ENCODE data around the gene GPR143.

GRCh38 chrX:9786798-9787635, 21.4 kb upstream of the GPR143 start:
- TF ChIP-seq, protein P1, sequence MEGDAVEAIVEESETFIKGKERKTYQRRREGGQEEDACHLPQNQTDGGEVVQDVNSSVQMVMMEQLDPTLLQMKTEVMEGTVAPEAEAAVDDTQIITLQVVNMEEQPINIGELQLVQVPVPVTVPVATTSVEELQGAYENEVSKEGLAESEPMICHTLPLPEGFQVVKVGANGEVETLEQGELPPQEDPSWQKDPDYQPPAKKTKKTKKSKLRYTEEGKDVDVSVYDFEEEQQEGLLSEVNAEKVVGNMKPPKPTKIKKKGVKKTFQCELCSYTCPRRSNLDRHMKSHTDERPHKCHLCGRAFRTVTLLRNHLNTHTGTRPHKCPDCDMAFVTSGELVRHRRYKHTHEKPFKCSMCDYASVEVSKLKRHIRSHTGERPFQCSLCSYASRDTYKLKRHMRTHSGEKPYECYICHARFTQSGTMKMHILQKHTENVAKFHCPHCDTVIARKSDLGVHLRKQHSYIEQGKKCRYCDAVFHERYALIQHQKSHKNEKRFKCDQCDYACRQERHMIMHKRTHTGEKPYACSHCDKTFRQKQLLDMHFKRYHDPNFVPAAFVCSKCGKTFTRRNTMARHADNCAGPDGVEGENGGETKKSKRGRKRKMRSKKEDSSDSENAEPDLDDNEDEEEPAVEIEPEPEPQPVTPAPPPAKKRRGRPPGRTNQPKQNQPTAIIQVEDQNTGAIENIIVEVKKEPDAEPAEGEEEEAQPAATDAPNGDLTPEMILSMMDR (conservative IDR thresholded peaks at IDR 0.05; ENCODE audit: low read depth, low read length), result no peak
- TF ChIP-seq POLR2A (IDR thresholded peaks at IDR 0.05; ENCODE audit: low read depth, low read length) (no peak), RFX5 (IDR thresholded peaks at IDR 0.05; ENCODE audit: low read depth, low read length) (no peak), CEBPB (IDR thresholded peaks at IDR 0.05; ENCODE audit: low read depth, low read length) (no peak), MAFK (IDR thresholded peaks at IDR 0.05; ENCODE audit: low read depth, low read length) (no peak), RCOR1 (IDR thresholded peaks at IDR 0.05; ENCODE audit: insufficient replicate concordance, low read length) (no peak), CHD1 (IDR thresholded peaks at IDR 0.05; ENCODE audit: low read depth, low read length) (no peak), FOS (IDR thresholded peaks at IDR 0.05; ENCODE audit: low read depth, low read length) (no peak)
- TF ChIP-seq, protein P2, sequence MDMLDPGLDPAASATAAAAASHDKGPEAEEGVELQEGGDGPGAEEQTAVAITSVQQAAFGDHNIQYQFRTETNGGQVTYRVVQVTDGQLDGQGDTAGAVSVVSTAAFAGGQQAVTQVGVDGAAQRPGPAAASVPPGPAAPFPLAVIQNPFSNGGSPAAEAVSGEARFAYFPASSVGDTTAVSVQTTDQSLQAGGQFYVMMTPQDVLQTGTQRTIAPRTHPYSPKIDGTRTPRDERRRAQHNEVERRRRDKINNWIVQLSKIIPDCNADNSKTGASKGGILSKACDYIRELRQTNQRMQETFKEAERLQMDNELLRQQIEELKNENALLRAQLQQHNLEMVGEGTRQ (IDR thresholded peaks at IDR 0.05; ENCODE audit: low read depth, low read length), result no peak
